IMR-90 (cell line): ENCODE measurements around the gene AEN.

Source experiments
- BHLHE40 ChIP-seq: fragments of 150-350 bp; IDR thresholded peaks from 2 replicates; pipeline ENCODE4 v1.6.1; 2016; ENCODE audit warnings: mild to moderate bottlenecking, low read depth, low read length
- CEBPB ChIP-seq: IDR thresholded peaks from 2 replicates; pipeline ENCODE4 v1.6.1; 2012; ENCODE audit warnings: low read depth, low read length, improper control_type of control experiment
- MXI1 ChIP-seq: IDR thresholded peaks from 2 replicates; pipeline ENCODE4 v1.6.1; 2012; ENCODE audit warnings: low read depth, mild to moderate bottlenecking, low read length, moderate library complexity, borderline replicate concordance
- NFE2L2 ChIP-seq: fragments of 150-350 bp; IDR thresholded peaks from 2 replicates; pipeline ENCODE4 v1.6.1; 2016; ENCODE audit warnings: low read depth, mild to moderate bottlenecking, low read length
- POLR2A ChIP-seq: IDR thresholded peaks from 2 replicates; pipeline ENCODE4 v1.6.1; 2012; ENCODE audit warnings: mild to moderate bottlenecking, low read depth, low read length
- RAD21 ChIP-seq: IDR thresholded peaks from 2 replicates; pipeline ENCODE4 v1.6.1; 2012; ENCODE audit warnings: low read length, improper control_type of control experiment
- RFX5 ChIP-seq: IDR thresholded peaks from 2 replicates; pipeline ENCODE4 v1.8.0; 2012; ENCODE audit warnings: low read depth, mild to moderate bottlenecking, low read length, moderate library complexity
- TF ChIP-seq, protein P1 (sequence below): conservative IDR thresholded peaks from 2 replicates; pipeline ENCODE4 v1.5.1; 2012; ENCODE audit warnings: mild to moderate bottlenecking, low read depth, low read length, improper control_type of control experiment
- TF ChIP-seq, protein P2 (sequence below): fragments of 150-350 bp; IDR thresholded peaks from 2 replicates; pipeline ENCODE4 v1.6.1; 2016; ENCODE audit warnings: low read depth, mild to moderate bottlenecking, low read length, moderate library complexity, borderline replicate concordance

DNA sequence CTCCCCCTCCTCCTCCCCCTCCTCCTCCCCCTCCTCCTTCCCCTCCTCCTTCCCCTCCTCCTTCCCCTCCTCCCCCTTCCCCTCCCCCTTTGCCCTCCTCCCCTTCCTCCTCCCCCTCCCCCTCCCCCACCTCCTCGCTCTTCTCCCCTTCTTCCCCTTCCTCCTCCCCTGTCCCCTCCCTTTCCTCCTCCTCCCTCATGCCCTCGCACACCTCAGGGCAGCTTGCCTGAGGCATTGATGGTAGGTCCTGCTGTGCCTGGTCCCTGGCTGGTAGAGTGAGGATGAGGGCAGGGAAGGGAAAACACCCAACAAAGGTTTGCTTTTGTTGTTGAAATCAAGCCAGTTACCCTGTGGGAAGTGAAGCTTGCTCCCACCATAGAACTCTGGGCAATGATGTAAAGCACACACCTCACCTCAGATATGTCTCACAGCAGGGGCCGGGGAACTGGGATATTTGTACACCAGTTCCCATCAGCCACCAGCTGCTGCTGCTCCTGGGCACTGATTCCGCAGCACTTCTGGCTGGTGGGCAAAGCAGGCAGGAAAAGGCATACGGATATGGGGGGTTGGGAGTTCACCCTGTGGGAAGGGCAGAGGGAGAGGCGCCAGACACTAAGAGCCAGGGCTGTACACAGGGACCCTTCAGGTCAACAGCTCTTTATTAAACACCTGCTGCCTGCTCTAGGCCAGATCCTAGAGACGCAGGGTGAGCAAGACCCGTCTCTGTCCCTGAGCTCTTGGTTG lies 31.5 kb downstream of the AEN start:
- TF ChIP-seq POLR2A (no peak), RFX5 (no peak), BHLHE40 (no peak), RAD21 (no peak), CEBPB (no peak), MXI1 (no peak), NFE2L2 (no peak)
- TF ChIP-seq, protein P1, sequence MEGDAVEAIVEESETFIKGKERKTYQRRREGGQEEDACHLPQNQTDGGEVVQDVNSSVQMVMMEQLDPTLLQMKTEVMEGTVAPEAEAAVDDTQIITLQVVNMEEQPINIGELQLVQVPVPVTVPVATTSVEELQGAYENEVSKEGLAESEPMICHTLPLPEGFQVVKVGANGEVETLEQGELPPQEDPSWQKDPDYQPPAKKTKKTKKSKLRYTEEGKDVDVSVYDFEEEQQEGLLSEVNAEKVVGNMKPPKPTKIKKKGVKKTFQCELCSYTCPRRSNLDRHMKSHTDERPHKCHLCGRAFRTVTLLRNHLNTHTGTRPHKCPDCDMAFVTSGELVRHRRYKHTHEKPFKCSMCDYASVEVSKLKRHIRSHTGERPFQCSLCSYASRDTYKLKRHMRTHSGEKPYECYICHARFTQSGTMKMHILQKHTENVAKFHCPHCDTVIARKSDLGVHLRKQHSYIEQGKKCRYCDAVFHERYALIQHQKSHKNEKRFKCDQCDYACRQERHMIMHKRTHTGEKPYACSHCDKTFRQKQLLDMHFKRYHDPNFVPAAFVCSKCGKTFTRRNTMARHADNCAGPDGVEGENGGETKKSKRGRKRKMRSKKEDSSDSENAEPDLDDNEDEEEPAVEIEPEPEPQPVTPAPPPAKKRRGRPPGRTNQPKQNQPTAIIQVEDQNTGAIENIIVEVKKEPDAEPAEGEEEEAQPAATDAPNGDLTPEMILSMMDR: no peak
- TF ChIP-seq, protein P2, sequence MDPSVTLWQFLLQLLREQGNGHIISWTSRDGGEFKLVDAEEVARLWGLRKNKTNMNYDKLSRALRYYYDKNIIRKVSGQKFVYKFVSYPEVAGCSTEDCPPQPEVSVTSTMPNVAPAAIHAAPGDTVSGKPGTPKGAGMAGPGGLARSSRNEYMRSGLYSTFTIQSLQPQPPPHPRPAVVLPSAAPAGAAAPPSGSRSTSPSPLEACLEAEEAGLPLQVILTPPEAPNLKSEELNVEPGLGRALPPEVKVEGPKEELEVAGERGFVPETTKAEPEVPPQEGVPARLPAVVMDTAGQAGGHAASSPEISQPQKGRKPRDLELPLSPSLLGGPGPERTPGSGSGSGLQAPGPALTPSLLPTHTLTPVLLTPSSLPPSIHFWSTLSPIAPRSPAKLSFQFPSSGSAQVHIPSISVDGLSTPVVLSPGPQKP: no peak
